Neural progenitor cell (in vitro differentiated cells): ENCODE data around the gene RPS6KA2. TPM values are rescaled to one million over a fixed set of nuclear protein-coding genes. Genes with fewer than 3 reads are reported as not detected.

ENCODE experiments used
- DNase-seq: peaks from one replicate; pipeline ENCODE4 v3.0.0-alpha.2; 2016; ENCODE audit warnings: low spot score
- H2AFZ ChIP-seq: fragments of 200-600 bp; sonication (generic); replicated peaks from 2 replicates; pipeline ENCODE4 v1.6.1; 2016; ENCODE audit warnings: antibody characterized with exemption
- H3F3A ChIP-seq: fragments of 200-600 bp; sonication (generic); 2 replicates; pipeline ENCODE4 v1.6.1; 2016; ENCODE audit warnings: antibody characterized with exemption, low read depth
- H3K27ac ChIP-seq: fragments of 200-600 bp; sonication (generic); 2 replicates; pipeline ENCODE4 v1.5.1; 2016; ENCODE audit warnings: mild to moderate bottlenecking
- H3K27me3 ChIP-seq: fragments of 200-600 bp; sonication (generic); 2 replicates; pipeline ENCODE4 v1.6.1; 2016; ENCODE audit warnings: mild to moderate bottlenecking, moderate library complexity
- H3K36me3 ChIP-seq: fragments of 200-600 bp; sonication (generic); 2 replicates; pipeline ENCODE4 v1.5.1; 2016
- H3K4me1 ChIP-seq: fragments of 200-600 bp; sonication (generic); 2 replicates; pipeline ENCODE4 v1.6.1; 2016; ENCODE audit warnings: mixed run types
- H3K4me2 ChIP-seq: fragments of 200-600 bp; sonication (generic); 2 replicates; pipeline ENCODE4 v1.6.1; 2016
- H3K4me3 ChIP-seq: fragments of 200-600 bp; sonication (generic); 2 replicates; pipeline ENCODE4 v1.5.1; 2016
- H3K79me2 ChIP-seq: fragments of 200-600 bp; sonication (generic); 2 replicates; pipeline ENCODE4 v1.6.1; 2016; ENCODE audit warnings: low read depth
- H3K9ac ChIP-seq: fragments of 200-600 bp; sonication (generic); 2 replicates; pipeline ENCODE4 v1.6.1; 2016
- H3K9me3 ChIP-seq: fragments of 200-600 bp; sonication (generic); 2 replicates; pipeline ENCODE4 v1.5.1; 2016; ENCODE audit warnings: low read depth
- H4K20me1 ChIP-seq: fragments of 200-600 bp; sonication (generic); 2 replicates; pipeline ENCODE4 v1.6.1; 2016; ENCODE audit warnings: low read depth
- H3K27ac Mint-ChIP-seq: 3 replicates; pipeline ENCODE4 v1.8.0; 2021; ENCODE audit warnings: mixed read lengths
- H3K27me3 Mint-ChIP-seq: 2 replicates; pipeline ENCODE4 v1.8.0; 2022; ENCODE audit warnings: low read depth, mild to moderate bottlenecking, inconsistent platforms, moderate library complexity, mixed read lengths; ENCODE audit not compliant: insufficient read depth
- H3K36me3 Mint-ChIP-seq: 3 replicates; pipeline ENCODE4 v1.8.0; 2021; ENCODE audit warnings: mixed read lengths
- H3K4me1 Mint-ChIP-seq: 3 replicates; pipeline ENCODE4 v1.8.0; 2021; ENCODE audit warnings: mixed read lengths
- H3K4me3 Mint-ChIP-seq: 3 replicates; pipeline ENCODE4 v1.8.0; 2021; ENCODE audit warnings: mild to moderate bottlenecking, moderate library complexity, mixed read lengths
- H3K9me3 Mint-ChIP-seq: 3 replicates; pipeline ENCODE4 v1.8.0; 2020; ENCODE audit warnings: mixed read lengths
- EZH2 ChIP-seq: fragments of 200-600 bp; sonication (generic); IDR thresholded peaks from 2 replicates; pipeline ENCODE4 v1.6.1; 2017; ENCODE audit warnings: antibody characterized with exemption, mild to moderate bottlenecking, moderate library complexity
- EZH2phosphoT487 ChIP-seq: fragments of 200-600 bp; sonication (generic); IDR thresholded peaks from 2 replicates; pipeline ENCODE4 v1.6.1; 2017; ENCODE audit warnings: antibody characterized with exemption
- total RNA-seq: library from RNA; depleted of rRNA; stranded (reverse); fragments of >200 nt; gene quantifications from 2 replicates; pipeline ENCODE4 v1.2.3, GENCODE V29; 2015; ENCODE audit warnings: low replicate concordance
- TF ChIP-seq, protein P1 (sequence below): fragments of 200-600 bp; sonication (generic); IDR thresholded peaks from 2 replicates; pipeline ENCODE4 v1.5.1; 2017; ENCODE audit warnings: antibody characterized with exemption, mild to moderate bottlenecking

Gene RPS6KA2
- total RNA-seq, 1 donor from 2014 or later = 8.2 TPM

DNA sequence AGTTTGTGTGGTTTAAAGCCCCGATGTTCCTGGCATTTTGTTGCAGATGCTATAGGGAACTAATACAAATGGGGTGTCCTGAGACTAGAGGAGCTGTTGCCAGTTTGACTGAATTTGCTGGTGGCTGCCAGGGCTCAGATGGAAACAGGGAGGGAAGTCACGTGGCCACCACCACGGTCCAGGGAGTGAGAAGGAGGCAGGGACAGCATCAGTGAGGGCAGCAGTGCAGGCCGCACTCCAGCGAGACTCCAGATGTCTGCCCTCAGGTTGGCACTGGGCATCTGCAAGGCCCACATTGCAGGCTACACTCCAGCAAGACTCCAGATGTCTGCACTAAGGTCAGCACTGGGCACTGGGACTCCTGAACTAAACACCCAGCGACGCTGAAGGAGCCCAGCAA, 126.8 kb downstream of the RPS6KA2 start:
- Histone ChIP-seq H3K9ac (no peak overlapping the region), H3K36me3 (no peaks in the 10 kb centered on the region), H3K27me3 (no peaks in the 10 kb centered on the region), H3K9me3 (no peaks in the 10 kb centered on the region), H3F3A (no peaks in the 10 kb centered on the region), H2AFZ (no peak overlapping the region), H4K20me1 (no peaks in the 10 kb centered on the region), H3K4me1 (no peaks in the 10 kb centered on the region), H3K4me2 (no peak overlapping the region), H3K4me3 (no peak overlapping the region), H3K79me2 (no peaks in the 10 kb centered on the region), H3K27ac (no peak overlapping the region)
- no peak for DNase-seq
- H3K4me1 Mint-ChIP-seq = peaks cover 23% of the 10 kb centered on the region
- H3K4me3 Mint-ChIP-seq = no peak overlapping the region
- no peaks in the 10 kb centered on the region for H3K9me3 Mint-ChIP-seq
- H3K36me3 Mint-ChIP-seq = peaks cover 30% of the 10 kb centered on the region
- peak overlapping the region; percentile 50 for H3K27ac Mint-ChIP-seq
- TF ChIP-seq EZH2 = no peak
- TF ChIP-seq EZH2phosphoT487 = no peak
- TF ChIP-seq, protein P1, sequence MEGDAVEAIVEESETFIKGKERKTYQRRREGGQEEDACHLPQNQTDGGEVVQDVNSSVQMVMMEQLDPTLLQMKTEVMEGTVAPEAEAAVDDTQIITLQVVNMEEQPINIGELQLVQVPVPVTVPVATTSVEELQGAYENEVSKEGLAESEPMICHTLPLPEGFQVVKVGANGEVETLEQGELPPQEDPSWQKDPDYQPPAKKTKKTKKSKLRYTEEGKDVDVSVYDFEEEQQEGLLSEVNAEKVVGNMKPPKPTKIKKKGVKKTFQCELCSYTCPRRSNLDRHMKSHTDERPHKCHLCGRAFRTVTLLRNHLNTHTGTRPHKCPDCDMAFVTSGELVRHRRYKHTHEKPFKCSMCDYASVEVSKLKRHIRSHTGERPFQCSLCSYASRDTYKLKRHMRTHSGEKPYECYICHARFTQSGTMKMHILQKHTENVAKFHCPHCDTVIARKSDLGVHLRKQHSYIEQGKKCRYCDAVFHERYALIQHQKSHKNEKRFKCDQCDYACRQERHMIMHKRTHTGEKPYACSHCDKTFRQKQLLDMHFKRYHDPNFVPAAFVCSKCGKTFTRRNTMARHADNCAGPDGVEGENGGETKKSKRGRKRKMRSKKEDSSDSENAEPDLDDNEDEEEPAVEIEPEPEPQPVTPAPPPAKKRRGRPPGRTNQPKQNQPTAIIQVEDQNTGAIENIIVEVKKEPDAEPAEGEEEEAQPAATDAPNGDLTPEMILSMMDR = no peak
- no peaks in the 10 kb centered on the region for H3K27me3 Mint-ChIP-seq

DNA sequence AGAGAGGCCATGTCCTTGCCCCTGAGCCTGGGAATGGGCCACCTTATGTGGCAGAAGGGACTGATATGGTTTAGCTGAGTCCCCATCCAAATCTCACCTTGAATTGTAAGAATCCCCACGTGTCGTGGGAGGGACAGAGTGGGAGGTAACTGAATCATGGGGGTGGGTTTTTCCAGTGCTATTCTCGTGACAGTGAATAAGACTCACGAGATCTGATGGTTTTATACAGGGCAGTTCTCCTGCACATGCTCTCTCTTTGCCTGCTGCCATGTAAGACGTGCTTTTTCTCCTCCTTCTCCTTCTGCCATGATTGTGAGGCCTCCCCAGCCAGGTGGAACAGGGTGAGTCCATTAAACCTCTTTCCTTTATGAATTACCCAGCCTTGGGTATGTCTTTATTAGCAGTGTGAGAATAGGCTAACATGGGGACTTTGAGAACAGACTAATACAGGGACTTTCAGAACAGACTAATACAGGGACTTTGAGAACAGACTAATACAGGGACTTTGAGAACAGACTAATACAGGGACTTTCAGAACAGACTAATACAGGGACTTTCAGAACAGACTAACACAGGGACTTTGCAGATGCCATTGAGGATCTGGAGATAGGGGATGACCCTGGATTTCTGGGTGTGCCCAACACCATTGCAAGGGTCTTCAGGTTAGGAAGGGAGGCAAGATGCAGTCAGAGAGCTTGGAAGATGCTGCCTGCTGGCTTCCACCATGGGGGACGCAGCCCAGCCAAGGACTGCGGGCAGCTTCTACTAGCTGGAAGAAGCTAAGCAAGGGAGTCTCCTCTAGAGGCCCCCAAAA, 127.5 kb downstream of the RPS6KA2 start:
- no peak overlapping the region for H3K4me2 ChIP-seq
- DNase-seq = no peak
- H4K20me1 ChIP-seq = no peaks in the 10 kb centered on the region
- H3K4me1 ChIP-seq = no peaks in the 10 kb centered on the region
- H3K27me3 ChIP-seq = no peaks in the 10 kb centered on the region
- H3K4me1 Mint-ChIP-seq = peaks cover 30% of the 10 kb centered on the region
- H2AFZ ChIP-seq = no peak overlapping the region
- no peaks in the 10 kb centered on the region for H3F3A ChIP-seq
- no peaks in the 10 kb centered on the region for H3K9me3 Mint-ChIP-seq
- H3K36me3 Mint-ChIP-seq = peaks cover 33% of the 10 kb centered on the region
- H3K79me2 ChIP-seq = no peaks in the 10 kb centered on the region
- H3K27me3 Mint-ChIP-seq = no peaks in the 10 kb centered on the region
- H3K4me3 Mint-ChIP-seq = no peak overlapping the region
- TF ChIP-seq, protein P1 = no peak
- TF ChIP-seq EZH2 (no peak), EZH2phosphoT487 (no peak)
- no peak overlapping the region for H3K27ac ChIP-seq
- no peaks in the 10 kb centered on the region for H3K9me3 ChIP-seq
- no peak overlapping the region for H3K4me3 ChIP-seq
- H3K9ac ChIP-seq = no peak overlapping the region
- no peak overlapping the region for H3K27ac Mint-ChIP-seq
- H3K36me3 ChIP-seq = no peaks in the 10 kb centered on the region

DNA sequence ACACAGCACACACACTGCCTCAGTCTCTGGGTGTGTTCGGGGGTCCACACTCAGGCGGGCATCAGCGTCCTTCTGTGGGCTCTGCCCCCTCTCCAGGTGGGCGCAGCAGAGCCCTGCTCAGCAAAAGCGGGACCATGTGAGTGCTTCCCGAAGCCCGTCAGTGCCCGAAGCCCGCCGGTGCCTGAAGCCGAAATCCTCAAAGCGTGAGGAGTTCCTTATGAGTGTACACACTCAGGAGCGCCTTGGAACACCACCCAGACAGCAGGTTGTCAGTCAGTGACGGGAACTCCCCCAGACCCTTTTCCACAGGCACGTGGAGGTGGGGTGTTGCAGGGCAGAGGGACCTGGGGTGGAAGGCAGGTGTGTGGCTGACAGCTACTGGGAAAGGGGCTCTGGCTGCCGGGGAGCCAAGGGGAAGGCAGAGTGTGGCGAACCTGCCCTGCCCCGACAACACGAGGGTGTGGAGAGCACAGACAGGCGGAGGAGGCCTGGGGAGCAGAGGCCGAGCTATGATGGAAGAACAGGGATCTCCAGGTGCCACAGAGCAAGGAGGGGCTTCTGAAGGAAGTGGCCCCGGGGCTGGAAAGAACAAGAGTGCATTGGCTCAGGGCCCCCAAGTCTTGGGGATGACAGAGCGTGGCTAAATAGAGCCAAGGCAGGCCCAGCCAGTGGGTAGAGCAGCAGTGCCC, 128.2 kb downstream of the RPS6KA2 start:
- no peak overlapping the region for H3K4me3 ChIP-seq
- H3K4me1 Mint-ChIP-seq = peaks cover 38% of the 10 kb centered on the region
- H4K20me1 ChIP-seq = no peaks in the 10 kb centered on the region
- H3K9me3 ChIP-seq = no peaks in the 10 kb centered on the region
- H3K4me1 ChIP-seq = no peaks in the 10 kb centered on the region
- H3F3A ChIP-seq = no peaks in the 10 kb centered on the region
- TF ChIP-seq EZH2 = no peak
- TF ChIP-seq, protein P1 = no peak
- TF ChIP-seq EZH2phosphoT487 = no peak
- H3K9ac ChIP-seq = no peak overlapping the region
- no peaks in the 10 kb centered on the region for H3K27me3 ChIP-seq
- H3K4me3 Mint-ChIP-seq = no peak overlapping the region
- H3K79me2 ChIP-seq = no peaks in the 10 kb centered on the region
- H3K4me2 ChIP-seq = no peak overlapping the region
- no peak for DNase-seq
- H3K27me3 Mint-ChIP-seq = no peaks in the 10 kb centered on the region
- H3K27ac Mint-ChIP-seq = no peak overlapping the region
- H2AFZ ChIP-seq = no peak overlapping the region
- H3K9me3 Mint-ChIP-seq = no peaks in the 10 kb centered on the region
- no peak overlapping the region for H3K27ac ChIP-seq
- peaks cover 30% of the 10 kb centered on the region for H3K36me3 Mint-ChIP-seq
- no peaks in the 10 kb centered on the region for H3K36me3 ChIP-seq
